CD14-positive monocyte (primary cell): ENCODE results near the gene BTBD7. TPM values are rescaled to one million over a fixed set of nuclear protein-coding genes. Genes with fewer than 3 reads are reported as not detected.
"Not testable (repeated sequence)": the region's sequence is repeated elsewhere in the genome, so short reads cannot be mapped to it uniquely, and the experiment has no call there.

ENCODE experiments used
- DNase-seq, 3 donors: peaks; one replicate each; pipeline ENCODE4 v3.0.0-alpha.2; 2011 to 2022
- H2AFZ ChIP-seq: 2 replicates; pipeline ENCODE4 v1.6.0; 2012; ENCODE audit warnings: mild to moderate bottlenecking, low read depth, low read length, inconsistent platforms; ENCODE audit not compliant: insufficient read depth, poor library complexity, severe bottlenecking
- H3K27ac ChIP-seq, 2 donors: 1 replicate in 1 of 2; 2 replicates in 1 of 2; pipeline ENCODE4 v1.5.1; 2012 to 2013; ENCODE audit warnings: low read length in 2 of 2, control low read depth in 1 of 2, inconsistent platforms in 1 of 2, low read depth in 1 of 2, mild to moderate bottlenecking in 1 of 2
- H3K27me3 ChIP-seq, 2 donors: one replicate each; pipeline versions ENCODE4 v1.6.0 to v1.6.1; 2011 to 2013; ENCODE audit warnings: low read length in 2 of 2; ENCODE audit not compliant: control insufficient read depth in 2 of 2, insufficient read depth in 2 of 2
- H3K36me3 ChIP-seq, 2 donors: replicated peaks in 1 of 2; 1 replicate in 1 of 2; 2 replicates in 1 of 2; pipeline versions ENCODE4 v1.5.1 to v1.6.1; 2012 to 2013; ENCODE audit warnings: low read length in 2 of 2, control low read depth in 1 of 2, inconsistent platforms in 1 of 2, mild to moderate bottlenecking in 1 of 2; ENCODE audit not compliant: insufficient read depth in 2 of 2, control insufficient read depth in 1 of 2
- H3K4me1 ChIP-seq, 2 donors: 1 replicate in 1 of 2; 2 replicates in 1 of 2; pipeline versions ENCODE4 v1.5.1 to v1.6.1; 2012 to 2013; ENCODE audit warnings: low read length in 2 of 2, control low read depth in 1 of 2, inconsistent platforms in 1 of 2, mild to moderate bottlenecking in 1 of 2, moderate library complexity in 1 of 2; ENCODE audit not compliant: insufficient read depth in 2 of 2, control insufficient read depth in 1 of 2
- H3K4me2 ChIP-seq: replicated peaks from 2 replicates; pipeline ENCODE3; 2012; ENCODE audit warnings: low read length, moderate library complexity, mild to moderate bottlenecking; ENCODE audit not compliant: poor library complexity, severe bottlenecking; ENCODE audit errors: extremely low read depth
- H3K4me3 ChIP-seq, 3 experiments: fragments of 200-600 bp in 1 of 3; sonication (generic) in 1 of 3; replicated peaks in 1 of 3; 1 replicate in 2 of 3; 2 replicates in 1 of 3; pipeline ENCODE4 v1.5.1; 2011 to 2013; ENCODE audit warnings: low read length in 3 of 3, mild to moderate bottlenecking in 3 of 3, control low read depth in 2 of 3, low read depth in 2 of 3, inconsistent platforms in 1 of 3, moderate library complexity in 1 of 3
- H3K79me2 ChIP-seq: 2 replicates; pipeline ENCODE4 v1.6.0; 2012; ENCODE audit warnings: mild to moderate bottlenecking, control low read depth, inconsistent platforms, low read length, moderate library complexity; ENCODE audit not compliant: insufficient read depth
- H3K9ac ChIP-seq: 2 replicates; pipeline ENCODE4 v1.6.0; 2017; ENCODE audit warnings: low read length, mild to moderate bottlenecking; ENCODE audit not compliant: insufficient read depth, poor library complexity, severe bottlenecking
- H3K9me3 ChIP-seq, 2 donors: replicated peaks in 1 of 2; 1 replicate in 1 of 2; 2 replicates in 1 of 2; pipeline versions ENCODE4 v1.5.1 to v1.6.1; 2012 to 2013; ENCODE audit warnings: low read length in 2 of 2, control low read depth in 1 of 2; ENCODE audit not compliant: control insufficient read depth in 1 of 2, insufficient read depth in 1 of 2
- H4K20me1 ChIP-seq: 2 replicates; pipeline ENCODE4 v1.6.0; 2012; ENCODE audit warnings: mild to moderate bottlenecking, low read length, control low read depth, moderate library complexity; ENCODE audit not compliant: insufficient read depth
- H3K27ac Mint-ChIP-seq, 7 donors: one replicate each; pipeline ENCODE4 v1.8.0; 2020; ENCODE audit warnings: mild to moderate bottlenecking in 7 of 7, mixed read lengths in 7 of 7, moderate library complexity in 6 of 7, inconsistent platforms in 2 of 7
- H3K27me3 Mint-ChIP-seq, 3 donors: one replicate each; pipeline ENCODE4 v1.8.0; 2021 to 2022; ENCODE audit warnings: low read depth in 3 of 3, mild to moderate bottlenecking in 3 of 3, mixed read lengths in 3 of 3, moderate library complexity in 3 of 3, inconsistent platforms in 1 of 3
- H3K36me3 Mint-ChIP-seq, 2 donors: one replicate each; pipeline ENCODE4 v1.8.0; 2020; ENCODE audit warnings: mixed read lengths in 2 of 2, inconsistent platforms in 1 of 2, mild to moderate bottlenecking in 1 of 2
- H3K4me1 Mint-ChIP-seq: one replicate; pipeline ENCODE4 v1.8.0; 2020; ENCODE audit warnings: mild to moderate bottlenecking, mixed read lengths
- H3K4me3 Mint-ChIP-seq, 2 donors: one replicate each; pipeline ENCODE4 v1.8.0; 2020; ENCODE audit warnings: mild to moderate bottlenecking in 2 of 2, mixed read lengths in 2 of 2, moderate library complexity in 1 of 2
- H3K9me3 Mint-ChIP-seq, 7 donors: one replicate each; pipeline ENCODE4 v1.8.0; 2020 to 2022; ENCODE audit warnings: mixed read lengths in 7 of 7, mild to moderate bottlenecking in 6 of 7, moderate library complexity in 6 of 7, inconsistent platforms in 2 of 7
- WGBS: methylation state at CpG from one replicate; pipeline ENCODE4 v1.1.5; 2013; ENCODE audit warnings: missing lambda C conversion rate; ENCODE audit not compliant: insufficient coverage; 5-methylcytosine and 5-hydroxymethylcytosine counted together
- intact Hi-C, 2 donors: fragments of 100-400 bp; cut with micrococcal nuclease; formaldehyde crosslinking; loops; one replicate each; pipeline versions ENCODE4 v1.15.0 to v1.15.1; 2023
- polyA plus RNA-seq, 3 donors: library from polyadenylated mRNA; depleted of rRNA in 1 of 3; unstranded in 2 of 3; stranded (reverse) in 1 of 3; fragments of 300-500 nt in 2 of 3; fragments of >200 nt in 1 of 3; fragmentation: Illumina TruSeq in 2 of 3; gene quantifications; 1 replicate in 2 of 3; 2 replicates in 1 of 3; pipeline ENCODE4 v1.2.3, GENCODE V29; 2012 to 2021
- TF ChIP-seq, protein P1 (sequence below): fragments of 200-600 bp; IDR thresholded peaks from one replicate; pipeline ENCODE4 v1.8.0; 2022; ENCODE audit warnings: antibody characterized with exemption, mild to moderate bottlenecking

BTBD7 gene
- polyA plus RNA-seq, 3 donors = 8.3 to 8.6 (median 8.5) TPM

DNA sequence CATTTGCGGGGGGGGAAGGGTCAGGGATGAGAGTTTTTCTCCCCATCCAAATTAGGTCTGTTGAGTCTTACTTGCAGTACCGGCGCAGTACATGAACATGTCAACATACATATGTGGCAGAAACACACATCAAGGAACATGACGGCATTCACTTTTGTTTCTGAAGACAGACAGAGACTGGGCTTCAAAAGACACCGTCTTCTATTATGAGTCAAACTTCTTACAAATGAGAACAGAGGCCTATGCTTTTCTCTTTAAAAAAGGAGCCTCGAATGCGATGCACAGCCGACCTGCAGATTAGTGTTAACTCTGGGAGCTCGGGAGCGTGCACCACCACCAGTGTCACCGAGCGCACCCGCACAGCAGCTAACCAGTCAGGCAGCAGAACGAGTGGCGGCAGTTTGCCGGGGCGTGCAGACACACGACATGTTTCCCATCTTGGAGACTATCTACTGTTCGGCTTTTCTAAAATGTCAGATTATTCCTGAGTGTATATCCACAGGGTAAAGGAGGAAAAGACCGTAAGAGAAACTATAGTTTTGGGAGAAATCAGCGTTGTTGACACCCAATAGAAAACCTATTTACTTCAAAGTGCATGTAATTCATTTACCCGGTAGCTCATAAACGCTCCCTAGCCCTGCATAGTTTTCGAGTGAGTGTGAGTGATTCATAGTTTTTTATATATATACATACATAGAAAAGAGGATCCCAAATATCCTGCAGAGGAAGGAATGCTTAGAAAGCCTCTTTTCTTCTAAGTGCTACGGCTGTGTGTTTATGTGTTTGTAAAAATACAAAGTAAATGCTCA, 92.8 kb downstream of the BTBD7 start:
- TF ChIP-seq, protein P1, sequence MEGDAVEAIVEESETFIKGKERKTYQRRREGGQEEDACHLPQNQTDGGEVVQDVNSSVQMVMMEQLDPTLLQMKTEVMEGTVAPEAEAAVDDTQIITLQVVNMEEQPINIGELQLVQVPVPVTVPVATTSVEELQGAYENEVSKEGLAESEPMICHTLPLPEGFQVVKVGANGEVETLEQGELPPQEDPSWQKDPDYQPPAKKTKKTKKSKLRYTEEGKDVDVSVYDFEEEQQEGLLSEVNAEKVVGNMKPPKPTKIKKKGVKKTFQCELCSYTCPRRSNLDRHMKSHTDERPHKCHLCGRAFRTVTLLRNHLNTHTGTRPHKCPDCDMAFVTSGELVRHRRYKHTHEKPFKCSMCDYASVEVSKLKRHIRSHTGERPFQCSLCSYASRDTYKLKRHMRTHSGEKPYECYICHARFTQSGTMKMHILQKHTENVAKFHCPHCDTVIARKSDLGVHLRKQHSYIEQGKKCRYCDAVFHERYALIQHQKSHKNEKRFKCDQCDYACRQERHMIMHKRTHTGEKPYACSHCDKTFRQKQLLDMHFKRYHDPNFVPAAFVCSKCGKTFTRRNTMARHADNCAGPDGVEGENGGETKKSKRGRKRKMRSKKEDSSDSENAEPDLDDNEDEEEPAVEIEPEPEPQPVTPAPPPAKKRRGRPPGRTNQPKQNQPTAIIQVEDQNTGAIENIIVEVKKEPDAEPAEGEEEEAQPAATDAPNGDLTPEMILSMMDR = no peak
- Mint-ChIP-seq H3K4me3 (no peak overlapping the region), H3K27ac (no peak overlapping the region), H3K4me1 (no peaks in the 10 kb centered on the region), H3K36me3 (peaks cover 50 to 57% of the 10 kb centered on the region in 2 donors), H3K27me3 (peaks cover 0 to under 1% (median 0%) of the 10 kb centered on the region in 3 donors), H3K9me3 (no peaks in the 10 kb centered on the region)
- 100% methylated on average over 13 of the region's 25 CpGs for WGBS
- no peaks in the 10 kb centered on the region for H3K9me3 ChIP-seq
- H3K27ac ChIP-seq = no peak overlapping the region
- H3K27me3 ChIP-seq = no peaks in the 10 kb centered on the region
- no peak overlapping the region for H3K4me2 ChIP-seq
- no peak overlapping the region for H3K4me3 ChIP-seq
- no peaks in the 10 kb centered on the region for H3K4me1 ChIP-seq
- H2AFZ ChIP-seq = no peak overlapping the region
- DNase-seq = no peak
- peaks cover 30 to 62% of the 10 kb centered on the region in 2 donors for H3K36me3 ChIP-seq
- intact Hi-C loops = no loop called here
- H3K79me2 ChIP-seq = no peaks in the 10 kb centered on the region
- no peaks in the 10 kb centered on the region for H4K20me1 ChIP-seq
- no peak overlapping the region for H3K9ac ChIP-seq

DNA sequence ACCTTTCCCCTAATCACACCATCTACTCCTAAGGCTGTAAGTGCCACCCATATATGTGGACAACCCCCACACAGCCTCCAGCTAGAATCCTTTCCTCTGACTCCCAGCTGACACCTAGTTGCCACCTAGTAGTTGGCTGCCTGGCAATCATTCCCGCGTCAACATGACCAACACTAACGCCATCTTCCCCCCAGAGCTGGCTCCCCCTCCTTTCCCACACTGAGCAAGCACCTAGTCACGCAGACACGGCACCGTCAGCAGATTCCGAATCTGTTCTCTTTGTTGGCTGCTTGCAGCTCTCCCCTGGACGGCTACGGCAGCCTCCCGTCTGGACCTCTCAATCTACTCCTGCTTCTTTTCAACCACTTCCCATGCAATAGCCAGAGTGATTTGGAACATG, 98.0 kb downstream of the BTBD7 start:
- H3K27me3 ChIP-seq = peaks cover 0 to 18% of the 10 kb centered on the region in 2 donors
- WGBS = 70% methylated on average over 10 of the region's 10 CpGs
- H4K20me1 ChIP-seq = no peaks in the 10 kb centered on the region
- no peak overlapping the region for H3K4me3 ChIP-seq
- TF ChIP-seq, protein P1 = no peak
- no peak overlapping the region for H2AFZ ChIP-seq
- peaks cover 26 to 39% (median 28%) of the 10 kb centered on the region in 3 donors for H3K27me3 Mint-ChIP-seq
- H3K9me3 Mint-ChIP-seq = peaks cover 0 to 10% (median 0%) of the 10 kb centered on the region in 7 donors
- H3K9me3 ChIP-seq = no peaks in the 10 kb centered on the region
- H3K4me1 ChIP-seq = peaks cover 0 to 10% of the 10 kb centered on the region in 2 donors
- no peak overlapping the region for H3K27ac Mint-ChIP-seq
- H3K79me2 ChIP-seq = no peaks in the 10 kb centered on the region
- DNase-seq = no peak
- peaks cover 15% of the 10 kb centered on the region for H3K4me1 Mint-ChIP-seq
- H3K9ac ChIP-seq = no peak overlapping the region
- H3K4me2 ChIP-seq = no peak overlapping the region
- peaks cover 7 to 9% of the 10 kb centered on the region in 2 donors for H3K36me3 Mint-ChIP-seq
- intact Hi-C loops = no loop called here
- no peak overlapping the region for H3K27ac ChIP-seq
- peaks cover 0 to 12% of the 10 kb centered on the region in 2 donors for H3K36me3 ChIP-seq
- H3K4me3 Mint-ChIP-seq = no peak overlapping the region

DNA sequence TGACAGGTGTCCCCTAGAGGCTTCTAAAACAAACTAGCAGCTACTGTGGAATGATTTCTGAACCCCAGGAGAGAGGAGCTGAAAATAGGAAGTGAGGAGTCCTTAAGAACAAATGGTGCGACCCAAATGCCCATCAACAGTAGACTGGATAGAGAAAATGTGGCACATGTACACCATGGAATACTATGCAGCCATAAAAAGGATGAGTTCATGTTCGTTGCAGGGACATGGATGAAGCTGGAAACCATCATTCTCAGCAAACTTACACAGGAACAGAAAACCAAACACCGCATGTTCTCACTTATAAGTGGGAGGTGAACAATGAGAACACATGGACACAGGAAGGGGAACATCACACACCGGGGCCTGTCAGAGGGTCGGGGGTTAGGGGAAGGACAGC, 99.8 kb downstream of the BTBD7 start:
- peaks cover 11 to 23% of the 10 kb centered on the region in 2 donors for H3K36me3 Mint-ChIP-seq
- Histone ChIP-seq H3K27me3 (peaks cover 0 to 18% of the 10 kb centered on the region in 2 donors), H3K4me1 (peaks cover 0 to 10% of the 10 kb centered on the region in 2 donors)
- DNase-seq, H3K36me3 ChIP-seq, H2AFZ ChIP-seq, H4K20me1 ChIP-seq, H3K9ac ChIP-seq, intact Hi-C loops, H3K27ac ChIP-seq, H3K4me3 ChIP-seq, H3K79me2 ChIP-seq, H3K9me3 ChIP-seq, H3K9me3 Mint-ChIP-seq, H3K4me2 ChIP-seq, H3K27ac Mint-ChIP-seq: not testable (repeated sequence)
- no CpG with 5 or more reads among the region's 5 CpGs for WGBS
- peaks cover 26 to 39% (median 31%) of the 10 kb centered on the region in 3 donors for H3K27me3 Mint-ChIP-seq
- H3K4me1 Mint-ChIP-seq = peaks cover 15% of the 10 kb centered on the region
- peak overlapping the region in 1 of 2 donors; percentile 20 for H3K4me3 Mint-ChIP-seq
